Measurements from ENCODE around the gene PTPRG.

- TF ChIP-seq, protein P1, sequence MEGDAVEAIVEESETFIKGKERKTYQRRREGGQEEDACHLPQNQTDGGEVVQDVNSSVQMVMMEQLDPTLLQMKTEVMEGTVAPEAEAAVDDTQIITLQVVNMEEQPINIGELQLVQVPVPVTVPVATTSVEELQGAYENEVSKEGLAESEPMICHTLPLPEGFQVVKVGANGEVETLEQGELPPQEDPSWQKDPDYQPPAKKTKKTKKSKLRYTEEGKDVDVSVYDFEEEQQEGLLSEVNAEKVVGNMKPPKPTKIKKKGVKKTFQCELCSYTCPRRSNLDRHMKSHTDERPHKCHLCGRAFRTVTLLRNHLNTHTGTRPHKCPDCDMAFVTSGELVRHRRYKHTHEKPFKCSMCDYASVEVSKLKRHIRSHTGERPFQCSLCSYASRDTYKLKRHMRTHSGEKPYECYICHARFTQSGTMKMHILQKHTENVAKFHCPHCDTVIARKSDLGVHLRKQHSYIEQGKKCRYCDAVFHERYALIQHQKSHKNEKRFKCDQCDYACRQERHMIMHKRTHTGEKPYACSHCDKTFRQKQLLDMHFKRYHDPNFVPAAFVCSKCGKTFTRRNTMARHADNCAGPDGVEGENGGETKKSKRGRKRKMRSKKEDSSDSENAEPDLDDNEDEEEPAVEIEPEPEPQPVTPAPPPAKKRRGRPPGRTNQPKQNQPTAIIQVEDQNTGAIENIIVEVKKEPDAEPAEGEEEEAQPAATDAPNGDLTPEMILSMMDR (conservative IDR thresholded peaks at IDR 0.05; ENCODE audit: low read length), result no peak
- TF ChIP-seq EZH2phosphoT487 (IDR thresholded peaks at IDR 0.05; ENCODE audit: borderline replicate concordance), result peak; percentile 20; the same call in 1 of the 2 replicates
Measured at GRCh38 chr3:61725851-61726333, 164.5 kb downstream of the PTPRG start.

Data from Loucy (cell line).